Kidney epithelial cell (primary cell): Measurements from ENCODE around the gene ADSS2. TPM values are rescaled to one million over a fixed set of nuclear protein-coding genes. Genes with fewer than 3 reads are reported as not detected.

Experiments
- DNase-seq: peaks from one replicate; pipeline ENCODE4 v3.0.0-alpha.2; 2010; ENCODE audit warnings: low read depth
- H3K27me3 ChIP-seq: 2 replicates; pipeline ENCODE4 v1.6.0; 2011; ENCODE audit warnings: low read length; ENCODE audit not compliant: control insufficient read depth, insufficient read depth
- H3K36me3 ChIP-seq: 2 replicates; pipeline ENCODE4 v1.5.1; 2011; ENCODE audit warnings: low read length; ENCODE audit not compliant: control insufficient read depth, insufficient read depth
- H3K4me3 ChIP-seq: 2 replicates; pipeline ENCODE4 v1.5.1; 2011; ENCODE audit warnings: low read depth, mild to moderate bottlenecking, control low read depth, low read length
- CTCF ChIP-seq: IDR thresholded peaks from 2 replicates; pipeline ENCODE4 v1.5.1; 2011; ENCODE audit warnings: mild to moderate bottlenecking, moderate library complexity, low read length, control low read depth, inconsistent platforms; ENCODE audit not compliant: insufficient read depth, poor library complexity, severe bottlenecking
- total RNA-seq: library from RNA; depleted of rRNA; stranded (reverse); fragments of >200 nt; gene quantifications from 2 replicates; pipeline ENCODE4 v1.2.3, GENCODE V29; 2015

Gene ADSS2
- total RNA-seq, 1 donor from 2014 or later: 42.4 TPM

DNA sequence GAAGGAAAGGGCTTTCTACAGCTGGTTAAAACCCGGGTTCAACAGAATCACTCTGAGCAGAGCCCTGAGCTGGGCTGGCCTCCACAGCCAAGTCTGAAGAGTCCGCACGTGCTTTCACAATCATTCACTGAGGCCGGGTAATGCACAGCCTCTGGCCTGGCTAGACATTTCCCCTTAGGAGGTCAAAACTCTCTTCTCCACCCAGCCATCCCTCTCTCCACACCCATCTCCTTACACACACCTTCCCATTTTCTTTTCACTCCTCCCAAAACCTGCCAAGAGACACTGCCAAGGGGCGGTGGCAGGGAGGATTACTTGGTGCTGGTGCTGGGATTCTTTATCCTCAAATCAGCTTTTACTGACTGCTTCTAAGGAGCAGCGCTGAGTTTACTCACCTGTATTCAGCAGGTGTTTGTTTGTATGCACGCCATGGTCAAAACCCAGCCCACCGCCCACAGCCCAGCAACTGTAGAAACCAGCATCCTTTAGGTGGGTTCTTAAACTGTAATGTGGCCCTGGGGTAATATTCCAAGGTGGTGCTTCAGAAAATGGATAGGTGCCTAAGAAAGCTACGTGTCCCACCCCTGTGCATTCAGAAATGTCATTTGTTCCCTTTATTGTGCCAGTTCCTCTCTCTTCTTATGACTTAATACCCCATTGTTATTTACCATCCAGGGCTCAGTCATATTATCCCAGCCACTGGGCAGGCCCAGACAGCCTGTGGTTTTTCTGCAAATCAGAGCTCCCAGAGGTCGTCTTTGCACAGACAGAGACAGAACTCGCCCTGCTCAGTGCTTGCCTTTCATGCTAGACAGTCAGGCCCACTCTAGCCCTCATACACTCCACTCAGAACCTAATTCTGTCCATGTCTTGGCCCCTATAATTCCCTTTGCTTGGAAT lies 80.2 kb downstream of the ADSS2 start:
- DNase-seq: no peak
- no peak for TF ChIP-seq CTCF
- H3K27me3 ChIP-seq: no peaks in the 10 kb centered on the region
- H3K36me3 ChIP-seq: no peaks in the 10 kb centered on the region
- no peak overlapping the region for H3K4me3 ChIP-seq

GRCh38 chr1:244370060-244370637 lies 81.6 kb downstream of the ADSS2 start:
- TF ChIP-seq CTCF: no peak
- H3K4me3 ChIP-seq: no peak overlapping the region
- H3K36me3 ChIP-seq: no peaks in the 10 kb centered on the region
- H3K27me3 ChIP-seq: no peaks in the 10 kb centered on the region
- DNase-seq: no peak

- no peaks in the 10 kb centered on the region for H3K36me3 ChIP-seq
- DNase-seq: no peak
- no peak for TF ChIP-seq CTCF
- H3K27me3 ChIP-seq: no peaks in the 10 kb centered on the region
- no peak overlapping the region for H3K4me3 ChIP-seq
These were observed 82.3 kb downstream of the ADSS2 start for GRCh38 chr1:244369256-244370057.

- TF ChIP-seq CTCF: no peak
- no peaks in the 10 kb centered on the region for H3K36me3 ChIP-seq
These were observed 83.4 kb downstream of the ADSS2 start for GRCh38 chr1:244368279-244368678.

DNA sequence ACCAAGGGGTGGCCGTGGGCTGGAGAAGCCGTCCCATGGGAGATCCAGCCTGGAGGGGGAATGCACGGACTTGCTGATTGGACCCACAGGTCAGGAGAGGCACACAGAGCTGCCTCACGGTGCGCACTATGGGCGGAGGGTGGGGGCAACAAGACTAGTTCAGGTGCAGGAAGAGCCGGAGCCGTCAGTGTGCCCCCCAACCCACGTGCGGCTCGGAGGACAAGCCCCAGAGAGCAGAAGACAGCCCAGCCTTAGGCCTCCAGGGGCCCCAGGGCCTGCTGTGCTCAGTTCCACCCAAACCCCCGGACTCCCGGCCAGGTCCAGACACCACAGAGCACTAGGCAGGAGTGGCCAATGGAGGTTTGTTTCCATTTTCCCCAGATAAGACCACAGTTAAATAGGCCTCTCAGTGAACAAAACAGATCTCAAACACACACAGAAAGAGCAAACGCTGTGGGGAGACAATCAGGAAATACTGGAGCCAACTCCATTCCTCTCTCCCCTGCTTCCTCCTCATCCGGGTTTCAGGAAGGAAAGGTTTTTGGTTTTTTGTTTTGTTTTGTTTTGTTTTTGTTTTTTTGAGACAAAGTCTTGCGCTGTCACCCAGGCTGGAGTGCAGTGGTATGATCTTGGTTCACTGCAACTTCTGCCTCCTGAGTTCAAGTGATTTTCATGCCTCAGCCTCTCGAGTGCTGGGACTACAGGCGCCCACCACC lies 84.2 kb downstream of the ADSS2 start:
- Histone ChIP-seq H3K27me3 (no peaks in the 10 kb centered on the region), H3K4me3 (no peak overlapping the region), H3K36me3 (no peaks in the 10 kb centered on the region)
- DNase-seq: no peak
- TF ChIP-seq CTCF: no peak

More at GRCh38 chr1:244368279-244368678, 83.4 kb downstream of the ADSS2 start:
- no peak for DNase-seq
- H3K4me3 ChIP-seq: no peak overlapping the region
- H3K27me3 ChIP-seq: no peaks in the 10 kb centered on the region
